Ishikawa (cell line): Measurements from ENCODE around the gene ABHD4.

ENCODE experiments used
- EP300 ChIP-seq: IDR thresholded peaks from 2 replicates; pipeline ENCODE4 v1.6.1; 2012; ENCODE audit warnings: borderline replicate concordance
- FOXM1 ChIP-seq: IDR thresholded peaks from 2 replicates; pipeline ENCODE4 v1.6.1; 2012; ENCODE audit warnings: low read depth, borderline replicate concordance
- NFIC ChIP-seq: IDR thresholded peaks from 2 replicates; pipeline ENCODE4 v1.6.1; 2012
- RAD21 ChIP-seq: IDR thresholded peaks from 2 replicates; pipeline ENCODE4 v1.6.1; 2012; ENCODE audit warnings: low read depth
- TAF1 ChIP-seq: IDR thresholded peaks from 2 replicates; pipeline ENCODE4 v1.6.1; 2012; ENCODE audit warnings: low read depth, mild to moderate bottlenecking
- TCF12 ChIP-seq: IDR thresholded peaks from 2 replicates; pipeline ENCODE4 v1.6.1; 2012; ENCODE audit warnings: low read depth
- TEAD4 ChIP-seq: IDR thresholded peaks from 2 replicates; pipeline ENCODE4 v1.6.1; 2012
- YY1 ChIP-seq: IDR thresholded peaks from 2 replicates; pipeline ENCODE4 v1.6.1; 2012; ENCODE audit warnings: low read depth
- ZBTB7A ChIP-seq: IDR thresholded peaks from 2 replicates; pipeline ENCODE4 v1.6.1; 2012; ENCODE audit warnings: low read depth
- TF ChIP-seq, protein P1 (sequence below): IDR thresholded peaks from 2 replicates; pipeline ENCODE4 v1.6.1; 2012
- TF ChIP-seq, protein P2 (sequence below): IDR thresholded peaks from 2 replicates; pipeline ENCODE4 v1.6.1; 2012; ENCODE audit warnings: low read depth, mild to moderate bottlenecking

DNA sequence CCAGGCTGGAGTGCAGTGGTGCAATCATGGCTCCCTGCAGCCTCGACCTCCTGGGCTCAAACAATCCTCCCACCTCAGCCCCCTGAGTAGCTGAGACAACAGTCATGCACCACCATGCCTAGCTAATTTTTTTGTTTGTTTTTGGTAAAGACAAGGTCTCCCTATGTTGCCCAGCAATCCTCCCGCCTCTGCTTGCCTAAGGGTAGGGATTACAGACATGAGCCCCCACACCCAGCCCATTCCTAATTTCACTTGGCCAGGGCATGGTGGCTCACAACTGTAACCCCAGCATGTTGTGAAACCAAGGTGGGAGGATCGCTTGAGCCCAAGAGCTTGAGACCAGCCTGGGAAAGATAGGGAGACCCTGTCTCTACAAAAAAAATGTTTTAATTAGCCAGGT, 18.2 kb upstream of the ABHD4 start:
- TF ChIP-seq YY1 (no peak), ZBTB7A (no peak), NFIC (no peak), TAF1 (no peak), EP300 (no peak), RAD21 (no peak), TEAD4 (no peak), FOXM1 (no peak), TCF12 (no peak)
- TF ChIP-seq, protein P1, sequence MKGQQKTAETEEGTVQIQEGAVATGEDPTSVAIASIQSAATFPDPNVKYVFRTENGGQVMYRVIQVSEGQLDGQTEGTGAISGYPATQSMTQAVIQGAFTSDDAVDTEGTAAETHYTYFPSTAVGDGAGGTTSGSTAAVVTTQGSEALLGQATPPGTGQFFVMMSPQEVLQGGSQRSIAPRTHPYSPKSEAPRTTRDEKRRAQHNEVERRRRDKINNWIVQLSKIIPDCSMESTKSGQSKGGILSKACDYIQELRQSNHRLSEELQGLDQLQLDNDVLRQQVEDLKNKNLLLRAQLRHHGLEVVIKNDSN, result no peak
- TF ChIP-seq, protein P2, sequence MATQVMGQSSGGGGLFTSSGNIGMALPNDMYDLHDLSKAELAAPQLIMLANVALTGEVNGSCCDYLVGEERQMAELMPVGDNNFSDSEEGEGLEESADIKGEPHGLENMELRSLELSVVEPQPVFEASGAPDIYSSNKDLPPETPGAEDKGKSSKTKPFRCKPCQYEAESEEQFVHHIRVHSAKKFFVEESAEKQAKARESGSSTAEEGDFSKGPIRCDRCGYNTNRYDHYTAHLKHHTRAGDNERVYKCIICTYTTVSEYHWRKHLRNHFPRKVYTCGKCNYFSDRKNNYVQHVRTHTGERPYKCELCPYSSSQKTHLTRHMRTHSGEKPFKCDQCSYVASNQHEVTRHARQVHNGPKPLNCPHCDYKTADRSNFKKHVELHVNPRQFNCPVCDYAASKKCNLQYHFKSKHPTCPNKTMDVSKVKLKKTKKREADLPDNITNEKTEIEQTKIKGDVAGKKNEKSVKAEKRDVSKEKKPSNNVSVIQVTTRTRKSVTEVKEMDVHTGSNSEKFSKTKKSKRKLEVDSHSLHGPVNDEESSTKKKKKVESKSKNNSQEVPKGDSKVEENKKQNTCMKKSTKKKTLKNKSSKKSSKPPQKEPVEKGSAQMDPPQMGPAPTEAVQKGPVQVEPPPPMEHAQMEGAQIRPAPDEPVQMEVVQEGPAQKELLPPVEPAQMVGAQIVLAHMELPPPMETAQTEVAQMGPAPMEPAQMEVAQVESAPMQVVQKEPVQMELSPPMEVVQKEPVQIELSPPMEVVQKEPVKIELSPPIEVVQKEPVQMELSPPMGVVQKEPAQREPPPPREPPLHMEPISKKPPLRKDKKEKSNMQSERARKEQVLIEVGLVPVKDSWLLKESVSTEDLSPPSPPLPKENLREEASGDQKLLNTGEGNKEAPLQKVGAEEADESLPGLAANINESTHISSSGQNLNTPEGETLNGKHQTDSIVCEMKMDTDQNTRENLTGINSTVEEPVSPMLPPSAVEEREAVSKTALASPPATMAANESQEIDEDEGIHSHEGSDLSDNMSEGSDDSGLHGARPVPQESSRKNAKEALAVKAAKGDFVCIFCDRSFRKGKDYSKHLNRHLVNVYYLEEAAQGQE, result no peak
